GM18861 (cell line): ENCODE results near the gene NR1I3.
"Not testable (repeated sequence)": the region's sequence is repeated elsewhere in the genome, so short reads cannot be mapped to it uniquely, and the experiment has no call there.

Experiments
- ATAC-seq: cut with Tn5 transposase; IDR thresholded peaks from one replicate; pipeline ENCODE4 v1.9.1; 2021; ENCODE audit not compliant: unreplicated experiment

The NR1I3 gene

DNA sequence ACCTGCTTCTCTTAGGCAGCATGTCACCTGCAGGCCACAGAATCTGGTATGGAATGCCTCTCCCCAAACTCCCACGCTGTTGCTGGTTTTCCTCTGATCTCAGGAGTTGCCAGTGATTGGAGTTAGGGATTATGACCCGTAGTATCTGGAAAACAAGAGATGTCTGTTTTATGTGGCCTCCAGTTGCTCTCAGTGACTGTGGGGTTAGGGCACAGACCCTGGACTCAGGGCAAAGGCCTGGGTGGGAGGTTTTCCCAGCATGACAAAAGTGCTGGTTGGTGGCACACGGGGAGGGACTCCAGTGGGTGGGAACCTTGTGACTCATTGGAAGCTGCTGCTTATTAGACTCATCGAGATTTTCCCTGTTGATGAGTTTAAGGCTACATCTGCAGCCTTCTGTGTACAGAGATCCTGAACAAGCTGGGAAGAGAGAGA is at the start of gene NR1I3:
Gene NR1I3, minus strand, starts transcription at position 165 of the 435 bp plus-strand sequence. CDS start 1,638 bp downstream, outside the sequence.
- ATAC-seq, result no peak

GRCh38 chr1:161287482-161288054 is 49.6 kb upstream of the NR1I3 start:
- no peak for ATAC-seq

GRCh38 chr1:161285521-161285920 is 47.5 kb upstream of the NR1I3 start:
- ATAC-seq, result no peak

DNA sequence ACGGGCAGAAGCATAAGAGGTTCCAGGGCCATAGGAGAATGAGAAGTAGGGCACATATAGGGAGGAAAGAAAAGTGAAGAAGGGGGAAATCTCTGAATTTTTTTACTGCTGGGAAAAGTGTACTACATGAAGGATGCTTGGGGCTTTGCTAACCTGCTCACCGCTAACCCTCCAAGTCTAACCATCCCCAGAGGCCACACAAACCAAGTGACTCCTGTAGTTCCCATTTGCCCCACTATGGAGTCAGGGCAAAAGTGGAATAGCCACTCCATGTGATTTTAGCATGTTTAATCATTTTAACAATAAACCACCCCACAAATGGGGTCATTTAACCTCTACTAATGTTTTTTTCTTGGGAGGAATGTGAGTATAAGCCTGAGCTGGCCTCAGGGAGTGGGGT is 47.1 kb upstream of the NR1I3 start:
- ATAC-seq, result no peak

GRCh38 chr1:161282991-161283390 is 45.0 kb upstream of the NR1I3 start:
- ATAC-seq, result no peak

DNA sequence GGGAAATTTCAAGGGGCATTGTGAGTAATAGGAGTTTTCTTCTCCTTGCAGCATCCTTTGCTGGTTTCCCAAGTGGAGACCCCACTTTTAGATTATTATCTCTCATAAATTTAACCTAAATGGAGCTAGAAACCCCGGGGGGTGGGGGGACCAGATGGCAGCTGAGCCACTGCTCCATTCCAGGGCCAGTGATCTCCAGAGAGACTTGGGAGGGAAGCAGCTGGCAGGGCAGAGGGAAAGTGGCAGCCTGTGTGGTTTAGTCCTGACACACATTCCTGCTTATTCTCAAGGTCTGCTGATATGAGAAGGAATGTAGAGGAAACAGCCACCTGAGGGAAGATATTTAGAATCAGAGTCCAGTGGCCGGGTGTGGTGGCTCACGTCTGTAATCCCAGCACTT is 36.9 kb upstream of the NR1I3 start:
- ATAC-seq, result no peak

GRCh38 chr1:161273402-161273801 is 35.4 kb upstream of the NR1I3 start:
- no peak for ATAC-seq

GRCh38 chr1:161267321-161267720 is 29.3 kb upstream of the NR1I3 start:
- ATAC-seq, result no peak

DNA sequence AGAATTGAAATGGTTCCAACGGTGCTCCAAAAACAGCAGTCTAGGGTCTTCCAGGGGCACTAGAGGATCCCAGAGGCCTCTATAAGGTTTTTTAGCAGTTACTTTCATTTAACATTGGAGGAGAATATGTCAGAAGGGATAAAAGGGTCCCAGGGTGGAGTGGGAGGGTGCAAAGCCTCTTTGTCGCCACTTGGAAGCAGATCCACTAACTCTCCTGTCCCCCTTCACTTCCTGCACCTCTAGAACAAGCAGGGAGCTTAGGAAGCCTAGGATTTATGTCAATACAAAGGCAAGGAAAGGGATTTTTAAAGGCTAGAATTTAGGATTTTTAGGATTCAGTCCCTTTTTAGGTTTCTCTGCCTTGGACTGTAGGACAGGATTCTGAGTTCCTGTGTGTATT is 28.8 kb upstream of the NR1I3 start:
- ATAC-seq, result no peak

DNA sequence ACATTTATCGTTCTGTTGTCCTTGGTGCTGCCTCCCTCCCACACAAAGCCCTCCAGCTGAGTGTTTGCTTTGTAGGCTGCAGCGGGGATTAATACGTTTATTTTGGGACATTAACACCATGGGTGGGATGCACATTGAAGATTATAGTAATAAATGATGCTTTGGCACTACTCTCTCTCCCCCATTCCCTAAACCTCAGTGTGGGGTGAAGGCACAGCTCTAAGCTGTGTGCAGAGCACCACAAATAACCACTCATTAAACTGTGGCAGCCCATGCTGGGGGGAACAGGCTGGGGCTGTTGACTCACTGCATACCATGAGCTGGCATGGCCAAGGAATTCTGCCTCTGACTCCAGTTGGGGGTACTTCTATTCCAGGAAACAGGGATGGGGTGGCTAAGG is 28.2 kb upstream of the NR1I3 start:
- no peak for ATAC-seq

- no peak for ATAC-seq
Observed at GRCh38 chr1:161265305-161265704, 27.3 kb upstream of the NR1I3 start.

- ATAC-seq, result no peak
Observed at GRCh38 chr1:161261261-161262235, 23.5 kb upstream of the NR1I3 start.

DNA sequence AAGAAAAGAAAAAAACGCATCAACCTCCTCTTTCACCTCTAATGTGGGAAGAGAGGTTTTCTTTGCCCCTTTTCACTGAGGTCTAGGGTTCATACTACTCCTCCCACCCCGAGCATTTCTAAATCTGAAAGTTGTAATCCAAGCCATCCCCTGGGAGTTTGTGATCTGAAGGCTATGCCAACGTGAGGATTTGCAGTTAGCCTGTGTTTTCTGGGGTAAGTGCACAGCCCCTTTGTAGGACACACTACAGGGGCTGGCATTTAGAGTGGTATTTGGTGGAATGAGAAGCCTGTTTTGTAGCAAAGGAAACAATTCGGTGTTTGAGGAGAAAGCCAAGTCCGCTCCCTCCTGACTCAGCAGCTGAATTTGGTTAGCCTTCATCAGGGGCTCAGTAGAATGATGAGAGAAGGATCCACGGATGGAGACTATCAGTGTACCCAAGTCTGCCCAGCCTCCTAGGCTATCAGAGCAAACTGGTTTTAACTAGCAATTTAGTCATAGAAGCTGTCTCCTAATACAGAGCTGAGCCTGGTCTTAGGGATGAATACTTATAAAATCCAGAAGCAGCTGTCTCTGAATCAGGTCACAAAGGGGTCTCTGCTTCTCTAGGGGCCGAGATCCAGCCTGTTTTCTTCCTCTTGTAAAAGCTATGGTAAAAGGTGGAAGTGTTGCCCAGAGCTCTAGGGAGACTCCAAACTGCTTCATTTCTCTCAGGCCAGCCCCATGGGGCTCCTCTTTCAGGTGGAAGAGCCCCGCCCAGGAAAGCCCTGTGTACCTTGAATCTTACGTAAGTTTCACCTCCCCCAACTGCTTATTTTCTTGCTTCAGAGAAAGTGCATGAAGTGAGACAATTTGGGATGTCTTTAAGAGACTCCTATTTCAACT is 22.6 kb upstream of the NR1I3 start:
- ATAC-seq, result no peak

DNA sequence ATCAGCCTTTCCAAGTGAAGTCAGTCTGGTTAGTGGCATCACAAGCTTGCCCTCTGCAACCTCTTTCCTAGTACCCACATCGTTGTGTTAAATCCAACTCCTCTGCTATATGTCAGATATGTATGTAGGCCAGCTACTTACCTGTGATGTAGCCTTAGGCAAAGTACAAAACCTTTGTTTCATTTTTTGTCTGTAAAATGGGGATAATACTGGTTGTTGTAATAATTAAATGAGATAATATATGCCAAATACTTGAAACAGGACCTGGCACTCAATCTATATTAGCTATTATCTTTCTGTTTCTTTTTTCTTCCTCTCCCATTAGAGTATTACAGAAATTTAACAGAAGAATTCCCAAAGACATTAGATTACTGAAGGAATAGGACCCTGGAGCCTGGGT is 21.8 kb upstream of the NR1I3 start:
- ATAC-seq, result no peak

GRCh38 chr1:161259345-161259702 is 21.3 kb upstream of the NR1I3 start:
- no peak for ATAC-seq

GRCh38 chr1:161258439-161259344 is 20.7 kb upstream of the NR1I3 start, which contains the start of gene PCP4L1:
Gene PCP4L1, plus strand, starts transcription at chr1:161258745. Its CDS starts 230 bp downstream, at chr1:161258975.
- no peak for ATAC-seq

GRCh38 chr1:161257109-161257508 is 19.1 kb upstream of the NR1I3 start:
- ATAC-seq, result not testable (repeated sequence)

- ATAC-seq, result not testable (repeated sequence)
Observed at GRCh38 chr1:161255955-161256520, 18.0 kb upstream of the NR1I3 start.

GRCh38 chr1:161255302-161255701 is 17.3 kb upstream of the NR1I3 start:
- ATAC-seq, result not testable (repeated sequence)

GRCh38 chr1:161251579-161251978 is 13.6 kb upstream of the NR1I3 start:
- ATAC-seq, result no peak
